GM23338 (cell line): Measurements from ENCODE around the gene FLRT2.

Experiments used
- CTCF ChIP-seq, 2 experiments: fragments of 200-600 bp in 1 of 2; sonication (generic) in 1 of 2; conservative IDR thresholded peaks; 2 replicates each; pipeline versions ENCODE4 v1.5.1 to v1.6.1; 2016 to 2017; ENCODE audit warnings: antibody characterized with exemption in 2 of 2, low read depth in 2 of 2, mild to moderate bottlenecking in 2 of 2, moderate library complexity in 1 of 2
- EZH2 ChIP-seq: fragments of 200-600 bp; sonication (generic); IDR thresholded peaks from one replicate; pipeline ENCODE4 v1.8.0; 2017; ENCODE audit warnings: antibody characterized with exemption, mild to moderate bottlenecking, low read depth; ENCODE audit not compliant: unreplicated experiment
- EZH2phosphoT487 ChIP-seq: fragments of 200-600 bp; sonication (generic); IDR thresholded peaks from one replicate; pipeline ENCODE4 v1.8.1; 2018; ENCODE audit warnings: antibody characterized with exemption; ENCODE audit not compliant: unreplicated experiment
- REST ChIP-seq: IDR thresholded peaks from one replicate; pipeline ENCODE4 v1.6.1; 2018; ENCODE audit warnings: antibody characterized with exemption; ENCODE audit not compliant: unreplicated experiment

GRCh38 chr14:85578930-85579329 is 49.0 kb downstream of the FLRT2 start:
- TF ChIP-seq CTCF (conservative IDR thresholded peaks at IDR 0.05; ENCODE audit: low read depth in 2 of 2) (no peak), EZH2 (no peak), REST (no peak), EZH2phosphoT487 (no peak)
